Measurements from ENCODE around the gene REX1BD. TPM values are rescaled to one million over a fixed set of nuclear protein-coding genes. Genes with fewer than 3 reads are reported as not detected.

Gene REX1BD
- total and polyA plus RNA-seq, 12 donors = 8.8 to 268 (median 91.8) TPM

GRCh38 chr19:18541258-18541991, 47.2 kb upstream of the REX1BD start:
- 76 to 83% (median 79%) methylated on average over 15 to 21 of the region's 21 CpGs for WGBS, 4 donors
- TF ChIP-seq CTCF (IDR thresholded peaks at IDR 0.05) (no peak), POLR2A (IDR thresholded peaks at IDR 0.05) (no peak)
- Histone ChIP-seq H3K4me3 (no peak overlapping the region), H3K4me1 (replicated peaks in 1 of 2) (peaks cover 2 to 13% of the 10 kb centered on the region in 2 donors), H3K27me3 (no peaks in the 10 kb centered on the region), H3K9me3 (replicated peaks in 1 of 3) (no peaks in the 10 kb centered on the region), H3K27ac (peak overlapping the region in 2 of 5 donors; percentile 14 to 73), H3K36me3 (replicated peaks in 1 of 2) (peaks cover 0 to 44% of the 10 kb centered on the region in 2 donors)
- DNase-seq = peak in 3 of 7 donors; percentile 30 to 46 (median 40)
- intact Hi-C loops (cut with DNase I) = no loop called here

DNA sequence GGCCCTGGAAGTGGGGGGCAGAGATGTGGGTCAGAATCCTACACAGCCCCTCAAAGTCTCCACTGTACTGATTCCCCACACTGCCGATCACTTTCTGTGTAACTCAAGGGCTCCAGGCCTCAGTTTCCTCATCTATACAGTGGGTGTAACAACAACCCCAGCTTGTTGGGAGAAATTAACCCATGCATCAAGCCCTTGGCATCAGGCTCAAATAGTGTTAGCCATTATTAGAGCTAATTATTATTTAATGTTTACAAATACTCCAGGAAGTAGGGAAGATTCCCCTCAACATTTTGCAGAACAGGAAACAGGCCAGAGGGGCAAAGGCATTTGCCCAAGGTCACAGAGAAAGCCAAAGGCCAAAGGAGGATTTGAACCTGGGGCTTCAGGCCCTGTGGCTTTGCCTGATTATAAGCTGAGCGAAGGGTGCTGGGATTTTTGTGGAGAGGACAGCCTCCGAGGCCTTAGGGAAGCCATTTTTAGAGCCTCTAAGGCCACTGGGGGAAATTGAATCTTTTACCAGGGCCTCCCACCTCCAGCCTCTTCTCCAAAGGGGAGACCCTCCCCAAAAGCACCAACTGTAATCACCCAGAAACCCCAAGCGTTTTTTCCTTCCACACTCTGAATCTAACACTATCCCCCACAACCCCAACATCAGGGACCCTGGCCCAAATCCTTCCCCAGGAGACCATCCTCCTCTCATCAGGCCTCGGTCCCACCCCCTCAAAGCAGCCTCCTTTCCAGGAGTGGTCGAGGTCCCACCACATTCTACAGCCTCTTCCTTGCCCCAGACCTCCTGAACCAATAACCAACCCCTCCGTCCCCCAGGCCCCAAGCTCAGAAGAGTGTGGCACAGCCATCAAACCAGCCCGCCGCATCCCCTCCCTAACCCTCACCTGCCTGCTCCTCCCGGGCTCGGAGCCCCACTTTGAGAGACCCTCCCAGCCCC, 46.3 kb upstream of the REX1BD start:
- Histone ChIP-seq H3K27ac (peak overlapping the region in 3 of 5 donors; percentile 73 to 95 (median 74)), H3K36me3 (replicated peaks in 1 of 2) (peaks cover 0 to 36% of the 10 kb centered on the region in 2 donors), H3K4me1 (replicated peaks in 1 of 2) (peaks cover 2 to 13% of the 10 kb centered on the region in 2 donors), H3K9me3 (replicated peaks in 1 of 3) (no peaks in the 10 kb centered on the region), H3K4me3 (peak overlapping the region in 2 of 4 donors; percentile 40 to 76), H3K27me3 (no peaks in the 10 kb centered on the region)
- intact Hi-C loops (cut with DNase I) = no loop called here
- no peak for TF ChIP-seq CTCF (IDR thresholded peaks at IDR 0.05)
- no peak for TF ChIP-seq POLR2A (IDR thresholded peaks at IDR 0.05)
- WGBS, 4 donors = 13 to 35% (median 17%) methylated on average over 7 to 11 of the region's 11 CpGs
- no peak for DNase-seq

DNA sequence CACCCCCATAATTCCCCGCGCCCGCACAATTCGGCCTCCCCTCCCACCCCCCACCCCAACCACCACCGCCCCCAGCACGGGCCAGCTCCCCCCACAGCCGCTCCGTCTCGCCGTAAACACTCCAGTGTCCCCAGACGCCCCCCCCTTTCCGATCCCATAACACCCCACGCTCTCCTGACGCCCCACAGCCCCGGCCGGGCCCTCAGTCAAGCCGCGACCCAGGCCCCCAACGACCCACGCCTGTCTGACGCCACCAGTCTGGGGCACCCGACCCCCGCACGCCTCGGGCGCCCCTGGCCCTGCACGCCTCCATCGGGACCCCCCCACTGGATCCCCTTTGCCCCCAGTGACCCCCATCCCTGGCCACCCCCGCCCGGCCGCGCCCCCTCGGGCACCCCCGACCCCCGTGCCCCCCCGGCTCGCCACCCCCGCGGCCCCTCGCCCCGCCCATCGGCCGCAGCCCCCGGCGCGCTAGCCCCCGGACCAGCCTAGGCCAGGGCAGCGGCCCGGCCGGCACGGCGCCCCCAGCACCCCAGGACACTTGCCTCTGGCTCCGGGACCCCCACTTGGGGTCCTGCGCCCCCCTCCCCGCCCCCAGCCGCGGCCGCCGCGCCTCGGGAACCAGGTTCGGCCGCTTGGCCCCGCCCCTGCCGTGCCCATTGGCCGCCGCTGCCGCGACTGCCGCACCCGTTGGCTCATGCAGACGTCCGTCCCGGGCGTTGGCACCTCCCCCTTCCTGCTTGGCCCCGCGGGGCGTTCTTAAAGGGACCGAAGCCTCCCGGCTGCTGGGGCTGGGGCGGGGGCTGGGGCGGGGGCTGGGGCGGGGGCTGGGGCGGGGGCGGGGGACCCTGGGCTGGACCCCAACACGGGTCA, 45.4 kb upstream of the REX1BD start, which contains the start of gene FKBP8:
FKBP8 (minus strand) TSS at position 633 of the 873 bp plus-strand sequence. CDS start 1,603 bp downstream, outside the sequence.
- Histone ChIP-seq H3K4me1 (replicated peaks in 1 of 2) (peaks cover 2 to 13% of the 10 kb centered on the region in 2 donors), H3K27me3 (no peaks in the 10 kb centered on the region), H3K9me3 (replicated peaks in 1 of 3) (no peaks in the 10 kb centered on the region), H3K4me3 (peak within 1 kb of the TSS in 3 of 4 donors; percentile 33 to 76 (median 40)), H3K27ac (peak within 1 kb of the TSS in 4 of 5 donors; percentile 56 to 95 (median 74)), H3K36me3 (replicated peaks in 1 of 2) (peaks cover 0 to 27% of the 10 kb centered on the region in 2 donors)
- no peak for TF ChIP-seq POLR2A (IDR thresholded peaks at IDR 0.05)
- no peak for TF ChIP-seq CTCF (IDR thresholded peaks at IDR 0.05)
- DNase-seq = peak; percentile 91 to 96 (median 95)
- intact Hi-C loops (cut with DNase I) = no loop called here
- WGBS, 4 donors = 0 to 1% (median 1%) methylated on average over 8 to 83 of the region's 86 CpGs; no CpG with 5 or more reads in 1 of the 4 donors
